NCI-H82 treated with DMSO at 0.1 percent for 48 hours (cell line): ENCODE measurements around the gene HOGA1.
"Not testable (repeated sequence)": the region's sequence is repeated elsewhere in the genome, so short reads cannot be mapped to it uniquely, and the experiment has no call there.

Experiments
- DNase-seq: peaks from one replicate; lab custom pipeline; 2025; ENCODE audit not compliant: unreplicated experiment; lab: John Stamatoyannopoulos, UW

The HOGA1 gene

GRCh38 chr10:97554336-97554735 lies 29.9 kb upstream of the HOGA1 start:
- not testable (repeated sequence) for DNase-seq

- not testable (repeated sequence) for DNase-seq
Measured at GRCh38 chr10:97555541-97555940, 28.6 kb upstream of the HOGA1 start.

GRCh38 chr10:97560731-97561381 lies 23.3 kb upstream of the HOGA1 start:
- DNase-seq = not testable (repeated sequence)

GRCh38 chr10:97561386-97562077 lies 22.7 kb upstream of the HOGA1 start:
- not testable (repeated sequence) for DNase-seq

- DNase-seq = not testable (repeated sequence)
Measured at GRCh38 chr10:97562329-97562728, 21.9 kb upstream of the HOGA1 start.

GRCh38 chr10:97563337-97563736 lies 20.9 kb upstream of the HOGA1 start:
- no peak for DNase-seq

- no peak for DNase-seq
Measured at GRCh38 chr10:97564776-97565175, 19.4 kb upstream of the HOGA1 start.

- no peak for DNase-seq
Measured at GRCh38 chr10:97566336-97566996, 17.7 kb upstream of the HOGA1 start.

- DNase-seq = no peak
Measured at GRCh38 chr10:97567891-97568290, 16.3 kb upstream of the HOGA1 start.

GRCh38 chr10:97570146-97570788 lies 13.9 kb upstream of the HOGA1 start:
- no peak for DNase-seq

GRCh38 chr10:97570789-97571471 lies 13.3 kb upstream of the HOGA1 start:
- DNase-seq = no peak

GRCh38 chr10:97571622-97572021 lies 12.6 kb upstream of the HOGA1 start:
- DNase-seq = no peak

- no peak for DNase-seq
Measured at GRCh38 chr10:97572214-97572989, 11.8 kb upstream of the HOGA1 start, which contains the start of gene ANKRD2. TSS of gene ANKRD2 (plus strand) at chr10:97572779. CDS start at chr10:97572789, 10 bp downstream.

- no peak for DNase-seq
Measured at GRCh38 chr10:97573021-97573420, 11.2 kb upstream of the HOGA1 start.

GRCh38 chr10:97573672-97574071 lies 10.5 kb upstream of the HOGA1 start:
- no peak for DNase-seq

GRCh38 chr10:97574374-97575126 lies 9.6 kb upstream of the HOGA1 start:
- no peak for DNase-seq

GRCh38 chr10:97575127-97575668 lies 9.0 kb upstream of the HOGA1 start:
- no peak for DNase-seq

GRCh38 chr10:97576487-97576886 lies 7.7 kb upstream of the HOGA1 start:
- not testable (repeated sequence) for DNase-seq

GRCh38 chr10:97577701-97578100 lies 6.5 kb upstream of the HOGA1 start:
- DNase-seq = no peak
